Epithelial cell of proximal tubule (primary cell): ENCODE data around the gene CARD6. TPM values are rescaled to one million over a fixed set of nuclear protein-coding genes. Genes with fewer than 3 reads are reported as not detected.
"Not testable (repeated sequence)": the region's sequence is repeated elsewhere in the genome, so short reads cannot be mapped to it uniquely, and the experiment has no call there.

Experiments used
- DNase-seq: peaks from one replicate; pipeline ENCODE4 v3.0.0-alpha.2; 2011; ENCODE audit warnings: low read depth
- H3K4me3 ChIP-seq: 2 replicates; pipeline ENCODE4 v1.5.1; 2011; ENCODE audit warnings: low read depth, mild to moderate bottlenecking, low read length
- total RNA-seq: library from RNA; depleted of rRNA; stranded (reverse); fragments of >200 nt; gene quantifications from 2 replicates; pipeline ENCODE4 v1.2.3, GENCODE V29; 2015
- TF ChIP-seq, protein P1 (sequence below): conservative IDR thresholded peaks from 2 replicates; pipeline ENCODE4 v1.5.1; 2012; ENCODE audit warnings: low read depth, mild to moderate bottlenecking, low read length

Gene CARD6, protein sequence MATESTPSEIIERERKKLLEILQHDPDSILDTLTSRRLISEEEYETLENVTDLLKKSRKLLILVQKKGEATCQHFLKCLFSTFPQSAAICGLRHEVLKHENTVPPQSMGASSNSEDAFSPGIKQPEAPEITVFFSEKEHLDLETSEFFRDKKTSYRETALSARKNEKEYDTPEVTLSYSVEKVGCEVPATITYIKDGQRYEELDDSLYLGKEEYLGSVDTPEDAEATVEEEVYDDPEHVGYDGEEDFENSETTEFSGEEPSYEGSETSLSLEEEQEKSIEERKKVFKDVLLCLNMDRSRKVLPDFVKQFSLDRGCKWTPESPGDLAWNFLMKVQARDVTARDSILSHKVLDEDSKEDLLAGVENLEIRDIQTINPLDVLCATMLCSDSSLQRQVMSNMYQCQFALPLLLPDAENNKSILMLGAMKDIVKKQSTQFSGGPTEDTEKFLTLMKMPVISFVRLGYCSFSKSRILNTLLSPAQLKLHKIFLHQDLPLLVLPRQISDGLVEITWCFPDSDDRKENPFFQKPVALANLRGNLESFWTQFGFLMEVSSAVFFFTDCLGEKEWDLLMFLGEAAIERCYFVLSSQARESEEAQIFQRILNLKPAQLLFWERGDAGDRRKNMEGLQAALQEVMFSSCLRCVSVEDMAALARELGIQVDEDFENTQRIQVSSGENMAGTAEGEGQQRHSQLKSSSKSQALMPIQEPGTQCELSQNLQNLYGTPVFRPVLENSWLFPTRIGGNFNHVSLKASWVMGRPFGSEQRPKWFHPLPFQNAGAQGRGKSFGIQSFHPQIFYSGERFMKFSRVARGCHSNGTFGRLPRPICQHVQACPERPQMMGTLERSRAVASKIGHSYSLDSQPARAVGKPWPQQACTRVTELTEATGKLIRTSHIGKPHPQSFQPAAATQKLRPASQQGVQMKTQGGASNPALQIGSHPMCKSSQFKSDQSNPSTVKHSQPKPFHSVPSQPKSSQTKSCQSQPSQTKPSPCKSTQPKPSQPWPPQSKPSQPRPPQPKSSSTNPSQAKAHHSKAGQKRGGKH
- 0.43 and 0.63 TPM in 2 replicates for total RNA-seq

DNA sequence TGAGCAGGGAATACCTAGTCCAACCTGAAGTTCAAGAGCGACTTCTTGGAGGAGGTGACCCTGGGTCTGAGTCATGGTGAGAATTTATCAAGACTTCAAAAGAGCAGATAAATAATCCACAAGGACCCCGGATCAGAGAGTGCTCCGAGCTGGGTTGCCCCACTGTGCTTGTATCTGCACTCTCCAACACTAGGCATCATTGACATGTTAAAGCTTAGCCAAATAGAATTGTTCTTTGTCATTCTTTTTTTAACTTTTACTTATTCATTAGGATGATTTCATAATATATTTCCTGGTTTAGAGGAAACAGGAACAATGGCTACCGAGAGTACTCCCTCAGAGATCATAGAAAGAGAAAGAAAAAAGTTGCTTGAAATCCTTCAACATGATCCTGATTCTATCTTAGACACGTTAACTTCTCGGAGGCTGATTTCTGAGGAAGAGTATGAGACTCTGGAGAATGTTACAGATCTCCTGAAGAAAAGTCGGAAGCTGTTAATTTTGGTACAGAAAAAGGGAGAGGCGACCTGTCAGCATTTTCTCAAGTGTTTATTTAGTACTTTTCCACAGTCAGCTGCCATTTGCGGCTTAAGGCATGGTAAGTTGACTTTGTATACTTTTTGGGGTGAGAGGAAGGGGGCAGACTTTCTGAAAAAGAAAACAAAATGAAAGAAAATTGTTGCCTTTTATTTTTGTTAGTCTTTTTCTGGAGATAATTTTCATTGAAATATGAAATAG lies at the start of gene CARD6:
TSS of gene CARD6 (plus strand) at position 300 of the 738 bp plus-strand sequence. CDS start at position 316, 16 bp downstream.
- TF ChIP-seq, protein P1, sequence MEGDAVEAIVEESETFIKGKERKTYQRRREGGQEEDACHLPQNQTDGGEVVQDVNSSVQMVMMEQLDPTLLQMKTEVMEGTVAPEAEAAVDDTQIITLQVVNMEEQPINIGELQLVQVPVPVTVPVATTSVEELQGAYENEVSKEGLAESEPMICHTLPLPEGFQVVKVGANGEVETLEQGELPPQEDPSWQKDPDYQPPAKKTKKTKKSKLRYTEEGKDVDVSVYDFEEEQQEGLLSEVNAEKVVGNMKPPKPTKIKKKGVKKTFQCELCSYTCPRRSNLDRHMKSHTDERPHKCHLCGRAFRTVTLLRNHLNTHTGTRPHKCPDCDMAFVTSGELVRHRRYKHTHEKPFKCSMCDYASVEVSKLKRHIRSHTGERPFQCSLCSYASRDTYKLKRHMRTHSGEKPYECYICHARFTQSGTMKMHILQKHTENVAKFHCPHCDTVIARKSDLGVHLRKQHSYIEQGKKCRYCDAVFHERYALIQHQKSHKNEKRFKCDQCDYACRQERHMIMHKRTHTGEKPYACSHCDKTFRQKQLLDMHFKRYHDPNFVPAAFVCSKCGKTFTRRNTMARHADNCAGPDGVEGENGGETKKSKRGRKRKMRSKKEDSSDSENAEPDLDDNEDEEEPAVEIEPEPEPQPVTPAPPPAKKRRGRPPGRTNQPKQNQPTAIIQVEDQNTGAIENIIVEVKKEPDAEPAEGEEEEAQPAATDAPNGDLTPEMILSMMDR: no peak
- DNase-seq: no peak

DNA sequence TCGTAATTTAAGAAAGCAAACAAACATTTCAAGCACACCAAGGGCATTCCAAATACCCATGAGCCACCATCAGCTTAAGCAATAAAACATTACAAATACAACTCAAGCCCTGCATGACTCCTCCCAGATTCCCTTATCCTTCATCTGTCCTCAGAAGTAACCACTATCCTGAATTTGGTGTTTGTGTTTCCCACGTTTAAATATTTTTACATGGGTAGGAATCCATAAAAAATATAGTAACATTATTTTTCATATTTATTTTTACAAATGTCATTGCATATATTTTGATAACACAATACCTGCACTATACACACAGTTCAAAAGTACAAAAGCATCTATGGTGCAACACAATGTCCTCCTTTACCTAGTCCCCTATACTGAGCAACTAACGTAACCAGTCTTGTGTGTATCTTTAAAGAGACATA lies 49.4 kb upstream of the CARD6 start:
- DNase-seq: no peak
- TF ChIP-seq, protein P1: no peak
- no peak overlapping the region for H3K4me3 ChIP-seq

More for the DNA sequence above, at the start of gene CARD6:
- peak within 1 kb of the TSS; percentile 46 for H3K4me3 ChIP-seq

DNA sequence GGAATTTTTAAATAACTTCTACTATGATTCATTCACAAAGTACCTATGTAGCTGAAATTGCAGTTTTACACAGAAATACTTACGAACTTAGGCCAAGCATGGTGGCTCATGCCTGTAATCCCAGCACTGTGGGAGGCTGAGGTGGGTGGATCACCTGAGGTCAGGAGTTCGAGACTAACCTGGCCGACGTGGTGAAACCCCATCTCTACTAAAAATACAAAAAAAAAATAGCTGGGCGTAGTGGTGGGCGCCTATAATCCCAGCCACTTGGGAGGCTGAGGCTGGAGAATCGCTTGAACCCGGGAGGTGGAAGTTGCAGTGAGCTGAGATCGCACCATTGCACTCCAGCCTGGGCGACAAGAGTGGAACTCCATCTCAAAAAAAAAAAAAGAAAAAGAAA lies 48.5 kb upstream of the CARD6 start:
- DNase-seq, H3K4me3 ChIP-seq: not testable (repeated sequence)

DNA sequence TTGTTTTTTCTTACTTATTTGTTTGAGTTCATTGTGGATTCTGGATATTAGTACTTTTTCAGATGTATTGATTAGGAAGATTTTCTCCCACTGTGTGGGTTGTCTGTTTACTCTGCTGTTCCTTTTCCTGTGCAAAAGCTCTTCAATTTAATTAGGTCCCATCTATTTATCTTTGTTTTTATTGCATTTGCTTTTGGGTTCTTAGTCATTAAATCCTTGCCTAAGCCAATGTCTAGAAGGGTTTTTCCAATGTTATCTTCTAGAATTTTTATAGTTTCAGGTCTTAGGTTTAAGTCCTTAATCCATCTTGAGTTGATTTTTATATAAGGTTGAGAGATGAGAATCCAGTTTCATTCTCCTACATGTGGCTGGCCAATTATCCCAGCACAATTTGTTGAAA lies 46.8 kb upstream of the CARD6 start:
- not testable (repeated sequence) for H3K4me3 ChIP-seq, DNase-seq

DNA sequence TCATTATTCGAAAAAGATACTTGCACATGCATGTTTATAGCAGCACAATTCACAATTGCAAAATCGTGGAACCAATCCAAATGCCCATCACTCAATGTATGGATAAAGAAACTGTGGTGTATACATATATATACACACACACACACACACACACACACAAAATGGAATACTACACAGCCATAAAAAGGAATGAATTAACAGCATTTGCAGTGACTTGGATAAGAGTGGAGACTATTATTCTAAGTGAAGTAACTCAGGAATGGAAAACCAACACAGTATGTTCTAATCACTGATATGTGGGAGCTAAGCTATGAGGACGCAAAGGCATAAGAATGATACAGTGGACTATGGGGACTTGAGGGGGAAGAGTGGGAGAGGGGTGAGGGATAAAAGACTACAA lies 46.3 kb upstream of the CARD6 start:
- DNase-seq, H3K4me3 ChIP-seq: not testable (repeated sequence)

DNA sequence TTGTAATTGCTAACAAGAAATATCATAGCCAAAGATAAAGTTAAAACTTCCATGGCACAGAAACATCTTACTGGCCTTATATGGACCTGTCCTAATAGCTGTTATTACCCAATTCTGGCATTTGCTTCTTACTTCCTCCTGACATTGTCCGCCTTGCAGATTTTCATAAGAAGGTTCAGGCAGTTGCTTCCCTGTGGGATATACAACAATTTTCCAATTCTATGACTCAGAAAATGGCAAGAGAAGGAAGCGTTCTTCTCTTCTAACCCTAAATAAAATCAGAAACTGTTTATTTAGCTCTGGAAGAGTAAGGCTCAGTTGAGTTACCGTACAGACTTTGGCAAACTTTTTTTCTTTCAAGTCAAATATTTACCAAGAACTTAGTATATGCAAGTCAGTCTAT lies 44.7 kb upstream of the CARD6 start:
- peak overlapping the region; percentile 94 for H3K4me3 ChIP-seq
- DNase-seq: no peak

DNA sequence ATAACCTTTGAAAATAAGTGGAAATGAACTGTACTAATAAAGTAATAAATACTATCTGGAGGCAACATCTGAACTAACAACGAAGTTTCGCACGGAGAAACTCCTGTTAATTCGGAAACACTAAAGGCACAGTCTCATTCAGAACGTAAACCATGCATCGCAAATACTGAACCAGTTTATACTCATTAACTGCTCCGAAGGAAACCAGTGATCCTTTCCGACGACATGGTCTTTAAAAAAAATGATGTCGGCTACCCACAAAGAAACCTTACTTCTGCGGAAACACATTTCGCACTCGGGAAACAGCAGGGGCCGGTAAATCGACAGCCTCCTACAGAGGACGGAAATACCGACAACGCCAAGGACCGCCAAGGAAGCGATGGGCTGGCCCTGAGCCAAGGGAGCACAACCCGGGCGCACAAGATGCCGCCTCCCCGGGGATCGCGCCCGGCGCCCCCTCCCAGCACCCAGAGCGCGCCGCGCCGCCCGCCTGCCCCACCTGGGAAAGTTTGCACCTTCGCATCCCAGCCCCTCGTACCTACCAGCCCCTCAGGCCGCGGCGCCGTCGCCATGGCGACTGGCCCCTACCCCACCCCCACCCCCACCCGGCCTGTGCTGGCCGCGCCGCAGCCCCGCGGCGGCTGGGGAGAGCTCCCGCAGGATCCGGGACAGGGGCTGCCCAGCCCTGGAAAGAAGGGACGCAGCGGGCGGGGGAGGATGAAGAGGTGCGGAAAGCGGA lies 43.7 kb upstream of the CARD6 start:
- peak overlapping the region; percentile 94 for H3K4me3 ChIP-seq
- DNase-seq: no peak
- TF ChIP-seq, protein P1: no peak

More for the DNA sequence above, 44.7 kb upstream of the CARD6 start:
- TF ChIP-seq, protein P1: no peak
